SK-N-MC (cell line): ENCODE data around the gene CSTF1.

Experiments
- EZH2 ChIP-seq: fragments of 200-600 bp; sonication (generic); IDR thresholded peaks from one replicate; pipeline ENCODE4 v1.6.1; 2017; ENCODE audit warnings: antibody characterized with exemption
- FOXP2 ChIP-seq: optimal IDR thresholded peaks from 2 replicates; pipeline ENCODE3; 2011; ENCODE audit warnings: mild to moderate bottlenecking, moderate library complexity; ENCODE audit not compliant: insufficient read depth; ENCODE audit errors: extremely low read length, control extremely low read depth
- POLR2AphosphoS5 ChIP-seq: IDR thresholded peaks from 2 replicates; pipeline ENCODE4 v1.6.1; 2012; ENCODE audit warnings: mild to moderate bottlenecking, low read depth, low read length, borderline replicate concordance

- TF ChIP-seq EZH2 (no peak), POLR2AphosphoS5 (no peak), FOXP2 (no peak)
These were observed 20.5 kb upstream of the CSTF1 start for GRCh38 chr20:56371977-56372376.
